MCF 10A (cell line): ENCODE results near the gene TMEM145. TPM values are rescaled to one million over a fixed set of nuclear protein-coding genes. Genes with fewer than 3 reads are reported as not detected.

Experiments
- BruUV-seq: library from RNA; stranded (reverse); fragments of 400-500 nt; replicated peaks from 2 replicates; lab custom pipeline; 2021; lab: Mats Ljungman, UMichigan
- CTCF ChIA-PET: fragments of 300-600 bp; sonication (Branson Sonifier 250); formaldehyde crosslinking; extraction: SDS; loops from one replicate; lab custom pipeline; 2021; ENCODE audit warnings: antibody characterized with exemption, inconsistent platforms; lab: Yijun Ruan, JAX
- POLR2A ChIA-PET: fragments of 300-600, 350-650 bp; sonication (Branson Sonifier 250); formaldehyde crosslinking; extraction: SDS; loops from one replicate; lab custom pipeline; 2020; ENCODE audit warnings: antibody characterized with exemption, inconsistent platforms; lab: Yijun Ruan, JAX
- DNase-seq: peaks from one replicate; pipeline ENCODE4 v3.0.0-alpha.2; 2018; ENCODE audit not compliant: unreplicated experiment
- H3K27ac Mint-ChIP-seq: one replicate; pipeline ENCODE4 v1.8.0; 2022; ENCODE audit warnings: mild to moderate bottlenecking, low read depth, mixed read lengths; ENCODE audit not compliant: unreplicated experiment
- H3K27me3 Mint-ChIP-seq: one replicate; pipeline ENCODE4 v1.8.0; 2022; ENCODE audit warnings: mixed read lengths; ENCODE audit not compliant: insufficient read depth, unreplicated experiment
- H3K36me3 Mint-ChIP-seq: one replicate; pipeline ENCODE4 v1.8.0; 2022; ENCODE audit warnings: mild to moderate bottlenecking, moderate library complexity, mixed read lengths; ENCODE audit not compliant: insufficient read depth, unreplicated experiment
- H3K4me1 Mint-ChIP-seq: one replicate; pipeline ENCODE4 v1.8.0; 2022; ENCODE audit warnings: mixed read lengths; ENCODE audit not compliant: insufficient read depth, unreplicated experiment
- H3K4me3 Mint-ChIP-seq: one replicate; pipeline ENCODE4 v1.8.0; 2022; ENCODE audit warnings: mild to moderate bottlenecking, moderate library complexity, mixed read lengths; ENCODE audit not compliant: unreplicated experiment
- H3K9me3 Mint-ChIP-seq: one replicate; pipeline ENCODE4 v1.8.0; 2022; ENCODE audit warnings: mixed read lengths; ENCODE audit not compliant: unreplicated experiment
- CTCF ChIP-seq: fragments of 200-600 bp; IDR thresholded peaks from one replicate; pipeline ENCODE4 v1.8.0; 2022; ENCODE audit warnings: antibody characterized with exemption, mild to moderate bottlenecking; ENCODE audit not compliant: unreplicated experiment
- intact Hi-C: fragments of 100-400 bp; cut with micrococcal nuclease; formaldehyde crosslinking; loops from 2 replicates; pipeline ENCODE4 v1.14.1; 2022
- total RNA-seq: library from RNA; stranded (reverse); gene quantifications from 2 replicates; pipeline ENCODE4 v1.2.3, GENCODE V29; 2022

Gene TMEM145
- total RNA-seq, 1 experiment from 2014 or later, result not detected

DNA sequence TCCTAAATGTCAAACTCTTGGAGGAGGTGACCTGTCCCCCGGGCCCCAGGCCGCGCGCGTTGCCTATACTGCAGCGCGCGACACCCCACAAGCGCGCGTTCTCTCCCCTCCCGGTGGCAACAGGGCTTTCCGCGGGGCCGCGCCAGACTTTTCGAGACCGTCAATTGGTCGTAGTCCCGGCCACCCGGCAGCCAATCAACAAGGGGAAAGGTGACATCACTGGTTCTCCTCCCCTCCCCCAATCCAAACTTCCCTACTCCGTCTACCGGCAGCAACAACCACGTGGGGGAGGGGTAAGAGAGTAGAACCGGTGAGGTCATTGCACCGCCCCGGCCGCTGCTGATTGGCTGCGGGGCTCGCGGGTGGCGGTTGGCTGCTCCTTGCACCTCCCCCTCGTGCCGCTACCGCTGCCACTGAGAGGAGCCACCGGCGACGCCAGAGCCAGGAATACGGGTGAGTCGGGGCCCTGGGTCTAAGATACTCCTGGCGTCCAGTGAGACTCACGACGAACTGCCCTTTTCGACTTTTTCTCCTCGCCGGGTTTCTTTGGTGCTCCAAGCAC, 44.9 kb upstream of the TMEM145 start:
- intact Hi-C loops, result loop anchor here (1.0 to 2.0 kb wide), 2 partner anchors 13 to 15 kb away; partner anchors contain the start of gene ERF

DNA sequence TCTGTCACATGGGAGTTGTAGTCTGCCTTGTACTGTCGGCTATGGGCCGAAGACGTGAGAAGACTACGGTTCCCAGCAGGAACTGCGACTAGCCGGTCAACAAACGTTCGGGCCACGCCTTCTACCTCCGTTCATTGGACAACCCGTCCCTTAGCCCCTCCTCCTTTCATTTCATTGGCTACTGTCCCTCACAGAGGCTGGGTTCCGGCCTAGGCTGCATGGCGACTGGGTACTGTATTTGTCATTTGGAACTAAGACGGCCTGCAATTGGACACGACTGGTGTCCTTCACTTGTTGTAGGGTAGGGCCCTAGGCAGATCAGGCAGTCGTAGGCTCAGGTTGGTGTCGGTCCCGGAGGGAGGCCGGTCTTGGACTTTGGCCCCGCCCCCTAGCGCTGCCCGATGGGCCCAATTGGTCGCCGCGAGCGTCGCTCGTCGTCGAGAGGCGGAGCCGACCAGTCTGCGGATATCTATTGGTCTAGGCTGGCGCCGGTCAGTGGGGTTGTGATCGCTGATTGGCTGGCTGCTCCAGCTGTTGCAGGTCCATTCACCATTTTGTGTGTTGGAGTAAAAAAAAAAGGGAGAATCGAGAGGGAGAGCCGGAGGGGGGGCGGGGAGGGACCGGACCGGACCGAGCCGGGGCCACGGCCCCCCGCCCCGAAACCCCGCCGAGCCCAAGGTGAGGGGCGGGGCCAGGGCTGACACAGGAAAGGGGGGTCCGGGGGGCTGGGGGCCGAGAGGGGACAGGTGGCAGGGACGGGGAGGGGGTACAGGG, 44.2 kb upstream of the TMEM145 start, which contains the start of gene CIC:
Gene CIC, plus strand, starts transcription at position 549 of the 774 bp plus-strand sequence. CDS start 2,532 bp downstream, outside the sequence.
- H3K27me3 Mint-ChIP-seq, result no peaks in the 10 kb centered on the region
- H3K27ac Mint-ChIP-seq, result no peak within 1 kb of the TSS
- H3K9me3 Mint-ChIP-seq, result no peaks in the 10 kb centered on the region
- no peak within 1 kb of the TSS for H3K4me3 Mint-ChIP-seq
- peak; percentile 100 for DNase-seq
- TF ChIP-seq CTCF, result no peak
- intact Hi-C loops, result loop anchor here (1.0 to 2.0 kb wide), 2 partner anchors 14 kb away; partner anchors contain the start of gene ERF
- CTCF ChIA-PET, result interaction anchor here (2.1 kb wide), 1 partner anchor 10 kb away, joined by 20 read pairs; no protein-coding TSS in a partner anchor
- H3K4me1 Mint-ChIP-seq, result peaks cover 23% of the 10 kb centered on the region
- TSS peak; percentile 80 for BruUV-seq
- POLR2A ChIA-PET, result interaction anchor here (3.2 to 4.1 kb wide), 4 partner anchors 12 to 25 kb away, joined by 10 to 66 read pairs (median 39); partner anchors contain the start of genes ERF and GSK3A
- peaks cover 16% of the 10 kb centered on the region for H3K36me3 Mint-ChIP-seq

More for the DNA sequence above, 44.9 kb upstream of the TMEM145 start:
- CTCF ChIA-PET, result interaction anchor here (1.7 kb wide), 1 partner anchor 11 kb away, joined by 5 read pairs; no protein-coding TSS in a partner anchor
- Mint-ChIP-seq H3K27ac (no peak overlapping the region), H3K4me3 (no peak overlapping the region), H3K27me3 (no peaks in the 10 kb centered on the region), H3K9me3 (no peaks in the 10 kb centered on the region), H3K36me3 (peaks cover 10% of the 10 kb centered on the region), H3K4me1 (peaks cover 23% of the 10 kb centered on the region)
- DNase-seq, result peak; percentile 100
- no peak for TF ChIP-seq CTCF
- no TSS peak for BruUV-seq
- POLR2A ChIA-PET, result interaction anchor here (0.6 to 2.1 kb wide), 4 partner anchors 12 to 24 kb away, joined by 3 to 10 read pairs (median 6); partner anchors contain the start of gene ERF

- TF ChIP-seq CTCF, result no peak
- Mint-ChIP-seq H3K4me3 (no peak overlapping the region), H3K9me3 (no peaks in the 10 kb centered on the region), H3K27me3 (no peaks in the 10 kb centered on the region), H3K36me3 (peaks cover 24% of the 10 kb centered on the region), H3K27ac (no peak overlapping the region), H3K4me1 (peaks cover 23% of the 10 kb centered on the region)
- ChIA-PET CTCF (interaction anchor here (0.9 to 2.1 kb wide), 5 partner anchors 10 to 160 kb away, joined by 3 to 20 read pairs (median 4); partner anchors contain the start of gene POU2F2), POLR2A (interaction anchor here (0.6 to 4.1 kb wide), 13 partner anchors 11 to 1937 kb away, joined by 3 to 66 read pairs (median 5); partner anchors contain the start of genes DEDD2, ERF, GSK3A and PAFAH1B3)
- no peak for DNase-seq
- intact Hi-C loops, result loop anchor here (2.0 kb wide), 1 partner anchor 15 kb away; the partner anchor contains the start of gene ERF
- no TSS peak for BruUV-seq
Measured at GRCh38 chr19:42269478-42270345, 43.4 kb upstream of the TMEM145 start.
